GM23338 (cell line): ENCODE data around the gene RELB.

Experiments used
- CREB1 ChIP-seq: fragments of 250-450 bp; sonication (Bioruptor Pico); IDR thresholded peaks from 2 replicates; pipeline ENCODE4 v1.5.0; 2020; ENCODE audit warnings: low read depth, mild to moderate bottlenecking, moderate library complexity
- EZH2 ChIP-seq: fragments of 200-600 bp; sonication (generic); IDR thresholded peaks from one replicate; pipeline ENCODE4 v1.8.0; 2017; ENCODE audit warnings: antibody characterized with exemption, mild to moderate bottlenecking, low read depth; ENCODE audit not compliant: unreplicated experiment
- POLR2AphosphoS5 ChIP-seq: IDR thresholded peaks from 2 replicates; pipeline ENCODE4 v1.6.1; 2016; ENCODE audit warnings: antibody characterized with exemption, low read depth
- STAT1 ChIP-seq: IDR thresholded peaks from one replicate; pipeline ENCODE4 v1.6.1; 2016; ENCODE audit warnings: antibody characterized with exemption; ENCODE audit not compliant: unreplicated experiment
- TF ChIP-seq, protein P1 (sequence below): IDR thresholded peaks from one replicate; pipeline ENCODE4 v1.6.1; 2018; ENCODE audit warnings: antibody characterized with exemption; ENCODE audit not compliant: unreplicated experiment
- TF ChIP-seq, protein P2 (sequence below), 2 experiments: fragments of 200-600 bp in 1 of 2; sonication (generic) in 1 of 2; conservative IDR thresholded peaks; 2 replicates each; pipeline versions ENCODE4 v1.5.1 to v1.6.1; 2016 to 2017; ENCODE audit warnings: antibody characterized with exemption in 2 of 2, low read depth in 2 of 2, mild to moderate bottlenecking in 2 of 2, moderate library complexity in 1 of 2

- TF ChIP-seq EZH2, result no peak
- TF ChIP-seq, protein P1, sequence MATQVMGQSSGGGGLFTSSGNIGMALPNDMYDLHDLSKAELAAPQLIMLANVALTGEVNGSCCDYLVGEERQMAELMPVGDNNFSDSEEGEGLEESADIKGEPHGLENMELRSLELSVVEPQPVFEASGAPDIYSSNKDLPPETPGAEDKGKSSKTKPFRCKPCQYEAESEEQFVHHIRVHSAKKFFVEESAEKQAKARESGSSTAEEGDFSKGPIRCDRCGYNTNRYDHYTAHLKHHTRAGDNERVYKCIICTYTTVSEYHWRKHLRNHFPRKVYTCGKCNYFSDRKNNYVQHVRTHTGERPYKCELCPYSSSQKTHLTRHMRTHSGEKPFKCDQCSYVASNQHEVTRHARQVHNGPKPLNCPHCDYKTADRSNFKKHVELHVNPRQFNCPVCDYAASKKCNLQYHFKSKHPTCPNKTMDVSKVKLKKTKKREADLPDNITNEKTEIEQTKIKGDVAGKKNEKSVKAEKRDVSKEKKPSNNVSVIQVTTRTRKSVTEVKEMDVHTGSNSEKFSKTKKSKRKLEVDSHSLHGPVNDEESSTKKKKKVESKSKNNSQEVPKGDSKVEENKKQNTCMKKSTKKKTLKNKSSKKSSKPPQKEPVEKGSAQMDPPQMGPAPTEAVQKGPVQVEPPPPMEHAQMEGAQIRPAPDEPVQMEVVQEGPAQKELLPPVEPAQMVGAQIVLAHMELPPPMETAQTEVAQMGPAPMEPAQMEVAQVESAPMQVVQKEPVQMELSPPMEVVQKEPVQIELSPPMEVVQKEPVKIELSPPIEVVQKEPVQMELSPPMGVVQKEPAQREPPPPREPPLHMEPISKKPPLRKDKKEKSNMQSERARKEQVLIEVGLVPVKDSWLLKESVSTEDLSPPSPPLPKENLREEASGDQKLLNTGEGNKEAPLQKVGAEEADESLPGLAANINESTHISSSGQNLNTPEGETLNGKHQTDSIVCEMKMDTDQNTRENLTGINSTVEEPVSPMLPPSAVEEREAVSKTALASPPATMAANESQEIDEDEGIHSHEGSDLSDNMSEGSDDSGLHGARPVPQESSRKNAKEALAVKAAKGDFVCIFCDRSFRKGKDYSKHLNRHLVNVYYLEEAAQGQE, result no peak
- peak; percentile 70 for TF ChIP-seq POLR2AphosphoS5
- TF ChIP-seq, protein P2, sequence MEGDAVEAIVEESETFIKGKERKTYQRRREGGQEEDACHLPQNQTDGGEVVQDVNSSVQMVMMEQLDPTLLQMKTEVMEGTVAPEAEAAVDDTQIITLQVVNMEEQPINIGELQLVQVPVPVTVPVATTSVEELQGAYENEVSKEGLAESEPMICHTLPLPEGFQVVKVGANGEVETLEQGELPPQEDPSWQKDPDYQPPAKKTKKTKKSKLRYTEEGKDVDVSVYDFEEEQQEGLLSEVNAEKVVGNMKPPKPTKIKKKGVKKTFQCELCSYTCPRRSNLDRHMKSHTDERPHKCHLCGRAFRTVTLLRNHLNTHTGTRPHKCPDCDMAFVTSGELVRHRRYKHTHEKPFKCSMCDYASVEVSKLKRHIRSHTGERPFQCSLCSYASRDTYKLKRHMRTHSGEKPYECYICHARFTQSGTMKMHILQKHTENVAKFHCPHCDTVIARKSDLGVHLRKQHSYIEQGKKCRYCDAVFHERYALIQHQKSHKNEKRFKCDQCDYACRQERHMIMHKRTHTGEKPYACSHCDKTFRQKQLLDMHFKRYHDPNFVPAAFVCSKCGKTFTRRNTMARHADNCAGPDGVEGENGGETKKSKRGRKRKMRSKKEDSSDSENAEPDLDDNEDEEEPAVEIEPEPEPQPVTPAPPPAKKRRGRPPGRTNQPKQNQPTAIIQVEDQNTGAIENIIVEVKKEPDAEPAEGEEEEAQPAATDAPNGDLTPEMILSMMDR (conservative IDR thresholded peaks at IDR 0.05; ENCODE audit: low read depth in 2 of 2), result no peak
- peak; percentile 88 for TF ChIP-seq CREB1 (CRISPR knock-in tag)
- no peak for TF ChIP-seq STAT1
Observed at GRCh38 chr19:44954649-44955504, 46.4 kb upstream of the RELB start, which contains the start of gene CLPTM1.
